AG08396 (cell line): ENCODE data around the gene PAQR5.
"Not testable (repeated sequence)": the region's sequence is repeated elsewhere in the genome, so short reads cannot be mapped to it uniquely, and the experiment has no call there.

ENCODE experiments used
- DNase-seq: peaks from one replicate; pipeline ENCODE4 v3.0.0; 2012; ENCODE audit warnings: low spot score, mixed read lengths

PAQR5 gene

GRCh38 chr15:69293741-69294615 is 4.7 kb upstream of the PAQR5 start:
- DNase-seq: no peak

- no peak for DNase-seq
These were observed 2.1 kb upstream of the PAQR5 start for GRCh38 chr15:69296606-69297005.

DNA sequence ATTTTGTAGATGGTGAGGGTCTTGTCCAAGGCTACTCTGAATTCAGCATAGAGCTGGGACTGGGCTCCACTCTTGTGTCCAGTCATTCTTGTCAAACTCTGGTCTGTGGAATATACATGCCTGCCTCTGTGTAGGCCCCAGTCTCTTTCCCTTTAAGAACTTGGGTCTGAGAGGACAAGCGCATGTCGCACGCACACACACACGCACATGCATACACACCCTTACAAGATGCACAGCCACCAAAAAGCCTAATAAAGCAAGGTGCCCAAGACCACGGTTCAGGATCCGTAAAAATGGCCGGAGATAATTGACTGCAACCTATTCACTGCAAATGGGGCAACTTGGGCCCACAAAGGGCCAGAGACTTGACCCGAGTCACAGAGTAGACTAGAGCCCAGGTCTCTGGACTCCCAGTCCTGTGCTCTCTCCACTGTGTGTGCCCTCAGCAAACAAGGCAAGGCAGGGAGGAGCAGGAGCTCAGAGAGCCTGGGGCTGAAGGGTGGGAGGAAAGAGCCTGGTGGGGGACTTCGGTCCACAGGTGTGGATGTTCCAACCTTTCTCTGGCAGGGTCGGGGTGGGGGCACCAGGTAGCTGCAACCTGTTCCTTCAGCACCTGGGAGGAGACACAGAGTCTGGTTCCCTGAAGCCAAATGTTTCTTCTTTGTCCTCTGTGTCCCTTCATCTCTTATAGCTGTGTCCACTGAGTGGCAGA is 914 bp upstream of the PAQR5 start:
- no peak for DNase-seq

- no peak for DNase-seq
These were observed 387 bp upstream of the PAQR5 start for GRCh38 chr15:69298354-69298696.

DNA sequence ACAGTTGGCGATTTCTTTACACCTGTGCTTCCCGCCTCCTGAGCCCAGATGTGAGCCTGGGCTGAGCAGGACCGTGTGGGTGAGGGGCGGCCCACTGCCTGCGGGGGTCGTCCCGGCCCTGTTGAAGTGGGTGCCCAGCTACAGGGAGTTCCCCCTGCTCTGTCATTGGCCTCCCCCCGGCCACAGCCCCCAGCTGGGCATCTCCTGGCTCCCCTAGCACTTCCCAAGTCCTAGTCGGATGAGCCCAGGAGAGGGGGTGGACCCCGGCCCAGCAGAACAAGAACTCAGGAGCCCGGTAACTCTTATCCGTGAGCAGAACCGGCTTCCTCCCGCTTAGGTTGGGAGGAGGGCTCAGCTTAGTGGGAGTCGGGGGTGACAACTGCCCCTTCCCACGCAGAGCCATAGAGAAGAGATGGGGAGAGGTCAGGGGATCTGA is 757 bp downstream of the PAQR5 start:
- no peak for DNase-seq

DNA sequence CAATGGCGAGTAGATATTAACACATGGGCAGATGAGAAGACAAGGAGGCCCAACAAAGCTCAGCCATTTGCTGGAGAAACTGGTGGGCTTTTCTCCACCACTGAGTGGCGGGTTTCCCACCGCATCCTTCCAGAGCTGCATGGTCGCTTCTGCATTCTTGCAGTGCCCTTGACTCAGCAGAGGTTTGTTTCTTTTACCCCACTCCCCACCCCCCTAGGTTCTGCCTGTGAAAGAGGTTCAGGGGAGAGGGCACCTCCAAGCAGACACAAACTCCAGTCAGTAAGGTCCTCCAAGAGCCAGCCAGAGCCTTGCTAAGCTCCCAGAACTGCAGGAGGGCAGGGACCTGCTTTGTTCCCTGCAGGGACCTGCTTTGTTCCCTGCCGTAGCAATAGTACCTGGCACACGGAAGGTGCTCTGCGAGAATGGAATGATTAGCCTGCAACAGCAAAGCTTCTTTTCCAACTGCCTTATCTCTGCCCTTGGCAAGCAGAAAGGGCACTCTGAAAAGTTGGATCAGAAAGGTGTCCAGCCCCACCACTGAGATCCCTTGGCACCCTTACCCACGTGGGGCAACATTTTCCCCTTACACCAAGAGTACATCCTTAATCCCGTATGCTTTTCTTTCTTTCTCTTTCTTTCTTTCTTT is 1.4 kb downstream of the PAQR5 start:
- DNase-seq: no peak

GRCh38 chr15:69301101-69301500 is 2.4 kb downstream of the PAQR5 start:
- not testable (repeated sequence) for DNase-seq

DNA sequence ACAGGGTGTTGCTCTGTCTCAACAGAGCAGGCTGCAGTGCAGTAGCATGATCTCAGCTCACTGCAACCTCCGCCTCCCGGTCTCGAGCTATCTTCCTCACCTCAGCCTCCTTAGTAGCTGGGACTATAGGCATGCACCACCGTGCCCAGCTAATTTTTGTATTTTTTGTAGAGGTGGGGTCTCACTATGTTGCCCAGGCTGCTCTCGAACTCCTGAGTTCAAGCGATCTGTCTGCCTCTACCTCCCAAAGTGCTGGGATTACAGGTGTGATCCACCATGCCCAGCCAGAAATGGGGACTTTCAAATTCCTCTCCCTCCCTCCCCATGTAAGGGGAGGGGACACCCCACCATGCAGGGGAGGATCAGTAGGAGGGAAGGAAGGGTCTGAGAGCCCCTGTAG is 3.4 kb downstream of the PAQR5 start:
- DNase-seq: not testable (repeated sequence)

DNA sequence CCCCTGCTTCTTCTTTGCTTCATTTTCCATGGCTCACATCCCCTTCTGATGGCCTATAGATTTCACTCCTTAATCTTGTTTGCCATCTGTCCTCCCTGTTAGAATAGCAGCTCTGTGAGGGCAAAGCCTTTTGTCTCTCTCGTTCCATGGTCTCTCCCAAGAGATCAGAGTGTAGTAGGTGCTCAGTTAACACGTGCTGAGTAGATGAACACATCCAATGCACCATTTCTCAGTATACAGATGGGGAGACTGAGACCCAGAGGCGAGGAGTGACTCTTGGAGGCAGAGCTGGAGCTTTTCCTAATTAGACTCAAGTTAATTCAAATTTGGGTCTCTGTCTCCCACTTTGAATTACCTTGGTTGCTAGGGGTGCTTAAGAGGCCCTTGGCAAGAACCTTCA is 4.2 kb downstream of the PAQR5 start:
- DNase-seq: no peak

DNA sequence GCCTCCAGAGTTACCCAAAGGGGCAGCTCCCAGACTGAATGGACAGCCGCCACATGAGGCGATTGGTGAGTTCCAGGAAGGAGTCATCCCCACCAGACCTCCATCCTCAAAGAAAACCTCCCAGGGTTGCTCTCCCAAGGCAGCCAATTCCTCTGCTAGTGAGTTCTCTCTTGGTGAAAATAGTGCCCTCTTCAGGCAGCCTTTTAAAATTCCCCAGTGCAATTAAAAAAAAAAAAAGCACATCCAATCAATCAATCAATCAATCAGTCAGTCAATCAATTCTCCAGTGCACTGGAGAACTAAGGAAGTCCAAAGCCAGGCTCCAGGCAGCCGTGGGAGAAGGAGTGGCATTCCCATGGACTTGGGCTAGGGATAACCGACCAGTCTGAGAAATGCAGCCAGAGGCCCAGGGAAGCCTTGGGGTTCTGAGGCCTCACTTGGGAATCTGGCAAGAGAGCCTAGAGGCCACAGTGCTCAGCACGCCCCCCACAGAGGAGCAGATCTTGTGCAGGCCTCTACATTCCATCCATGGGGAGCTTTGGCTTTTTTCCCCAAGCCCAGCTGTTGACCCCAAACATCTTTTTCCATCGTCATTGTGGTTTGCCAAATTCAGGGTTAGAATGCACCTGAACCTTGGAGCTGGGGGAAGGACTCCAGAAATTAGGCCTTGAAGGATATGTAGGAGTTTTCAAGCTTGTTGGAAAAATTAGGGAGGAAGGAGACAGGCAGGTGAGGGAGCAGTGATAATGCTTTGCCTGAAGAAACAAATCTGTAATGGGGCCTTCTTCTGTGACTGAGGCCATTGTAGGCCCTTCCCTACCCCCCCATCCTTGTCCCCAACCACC is 4.8 kb downstream of the PAQR5 start:
- DNase-seq: no peak

- DNase-seq: peak; percentile 82
These were observed 5.5 kb downstream of the PAQR5 start for GRCh38 chr15:69304182-69304545.

- peak; percentile 90 for DNase-seq
These were observed 6.7 kb downstream of the PAQR5 start for GRCh38 chr15:69305204-69305931.

DNA sequence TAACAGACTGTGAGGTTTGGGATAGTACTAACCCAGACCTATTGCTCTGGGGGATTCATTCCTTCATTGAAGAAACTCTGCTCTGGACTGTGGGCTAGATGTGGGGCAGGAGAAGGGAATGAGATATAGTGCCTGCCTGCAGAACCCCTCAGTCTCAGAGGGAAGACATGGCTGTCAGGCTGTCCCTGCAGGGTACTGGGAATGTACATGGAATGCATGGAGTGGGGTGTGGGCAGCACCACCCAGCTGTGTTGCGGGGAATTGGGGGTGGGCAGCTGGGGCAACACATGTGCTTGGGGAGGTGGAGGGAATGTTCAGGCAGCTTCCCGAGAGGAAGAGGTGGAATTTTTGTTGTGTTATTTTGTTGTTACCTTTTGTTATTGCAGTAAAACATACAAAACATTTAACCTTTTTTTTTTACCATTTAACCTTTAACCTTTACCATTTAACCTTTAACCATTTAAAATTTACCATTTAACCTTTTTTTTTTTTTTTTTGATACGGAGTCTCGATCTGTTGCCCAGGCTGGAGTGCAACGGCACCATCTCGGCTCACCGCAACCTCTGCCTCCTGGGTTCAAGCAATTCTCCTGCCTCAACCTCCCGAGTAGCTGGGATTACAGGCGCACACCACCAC is 7.3 kb downstream of the PAQR5 start:
- DNase-seq: no peak

DNA sequence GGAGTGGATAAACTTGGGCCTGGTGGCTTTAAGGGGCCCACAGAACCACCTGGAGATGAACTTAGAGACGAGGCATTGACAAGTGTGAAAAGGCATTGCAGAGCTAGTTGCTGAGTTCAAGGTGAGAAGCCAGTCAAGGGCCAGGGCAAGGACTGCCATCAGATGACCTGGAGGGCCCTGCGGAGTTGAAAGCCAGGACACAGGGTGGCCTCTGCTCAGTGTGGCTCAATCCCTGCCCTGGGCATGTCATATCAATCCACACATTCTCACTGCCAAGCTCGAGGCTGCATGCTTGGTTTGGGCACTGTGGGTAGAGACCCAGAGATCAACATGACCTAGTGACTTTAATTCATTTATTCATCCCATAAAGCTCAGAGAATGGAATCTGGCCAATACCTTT is 9.2 kb downstream of the PAQR5 start:
- no peak for DNase-seq

GRCh38 chr15:69308949-69309348 is 10.2 kb downstream of the PAQR5 start:
- DNase-seq: no peak

DNA sequence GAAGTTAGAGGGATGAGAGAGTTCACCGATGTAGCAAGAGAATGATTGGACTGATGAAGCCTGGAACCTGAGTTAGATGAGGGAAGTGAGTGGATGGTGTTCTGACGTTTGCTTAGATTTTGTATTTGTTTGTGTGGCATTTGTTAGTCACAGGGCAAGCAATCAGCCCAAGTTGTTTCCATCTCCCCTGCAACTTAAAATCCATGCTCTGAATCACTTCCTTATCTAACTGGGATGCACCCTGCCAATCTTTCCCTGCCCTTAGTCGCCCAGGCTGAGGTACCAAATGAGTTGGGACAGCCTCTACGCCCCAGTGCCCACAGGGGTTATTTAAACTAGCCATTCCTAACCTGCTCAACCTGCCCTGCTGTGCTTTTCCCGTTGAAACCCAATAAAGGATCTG is 12.6 kb downstream of the PAQR5 start:
- DNase-seq: peak; percentile 62

GRCh38 chr15:69313432-69314000 is 14.8 kb downstream of the PAQR5 start:
- DNase-seq: no peak

DNA sequence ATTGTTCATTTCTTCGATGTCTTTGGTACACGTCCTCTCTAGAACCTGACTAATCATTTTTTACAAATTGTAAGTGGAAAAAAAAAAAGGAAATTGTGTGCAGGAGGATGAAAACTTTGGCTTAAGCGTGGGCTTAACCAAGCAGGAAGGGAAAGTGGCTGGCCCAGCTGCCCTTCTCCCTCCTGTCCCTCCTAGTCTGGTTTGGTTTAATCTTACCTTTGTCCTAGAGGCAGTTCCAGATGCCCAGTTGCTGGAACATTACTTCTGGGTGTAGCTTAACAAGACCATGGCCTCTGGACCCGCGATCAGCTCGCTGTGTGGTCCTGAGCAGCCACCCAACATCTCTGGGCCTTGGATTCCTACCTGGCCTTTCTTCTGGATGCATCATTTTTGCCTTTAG is 15.4 kb downstream of the PAQR5 start:
- no peak for DNase-seq

GRCh38 chr15:69314736-69315135 is 16.0 kb downstream of the PAQR5 start:
- no peak for DNase-seq

GRCh38 chr15:69315402-69316110 is 16.8 kb downstream of the PAQR5 start:
- no peak for DNase-seq
